GM12878 (cell line): ENCODE data around the gene OTUD3. TPM values are rescaled to one million over a fixed set of nuclear protein-coding genes. Genes with fewer than 3 reads are reported as not detected.

ENCODE experiments used
- ATAC-seq: fragments of 200-7000 bp; cut with Tn5 transposase; 3 replicates; pipeline ENCODE4 v1.9.1; 2020; ENCODE audit warnings: mild to moderate bottlenecking, moderate library complexity
- BruUV-seq: library from RNA; stranded (reverse); fragments of 400-500 nt; replicated peaks from 2 replicates; lab custom pipeline; 2021; lab: Mats Ljungman, UMichigan
- CTCF ChIA-PET: fragments of 300-600 bp; sonication (Branson Sonifier 250); formaldehyde crosslinking; extraction: SDS; loops from one replicate; lab custom pipeline; 2021; ENCODE audit warnings: inconsistent platforms; lab: Yijun Ruan, JAX
- POLR2A ChIA-PET: fragments of 350-600 bp; formaldehyde crosslinking; extraction: SDS; loops from one replicate; lab custom pipeline; 2021; ENCODE audit warnings: inconsistent platforms; lab: Charles Lee
- RAD21 ChIA-PET: fragments of 300-600 bp; sonication (Branson Sonifier 250); formaldehyde crosslinking; loops from one replicate; lab custom pipeline; 2023; ENCODE audit warnings: antibody characterized with exemption; ENCODE audit not compliant: unreplicated experiment; lab: Charles Lee
- SMC1A ChIA-PET: fragments of 300-600 bp; sonication (Branson Sonifier 250); formaldehyde crosslinking; loops from one replicate; lab custom pipeline; 2023; ENCODE audit not compliant: unreplicated experiment, uncharacterized antibody; lab: Charles Lee
- DNase-seq: peaks from one replicate; pipeline ENCODE4 v3.0.0-alpha.2; 2011; ENCODE audit warnings: low read depth, low spot score
- FAIRE-seq: peaks from 3 replicates; lab custom pipeline; 2011; peaks lifted over from hg19 to GRCh38; lab: Jason Lieb, UNC
- H2AFZ ChIP-seq: 2 replicates; pipeline ENCODE4 v1.6.0; 2011; ENCODE audit warnings: low read depth, low read length, control low read depth; ENCODE audit not compliant: control insufficient read depth
- H3K27ac ChIP-seq: 2 replicates; pipeline ENCODE4 v1.5.1; 2011; ENCODE audit warnings: control low read depth; ENCODE audit not compliant: control insufficient read depth, insufficient read depth
- H3K27me3 ChIP-seq, 2 experiments: replicated peaks in 1 of 2; 2 replicates each; pipeline versions ENCODE4 v1.6.0 to v1.6.1; 2011; ENCODE audit warnings: low read length in 1 of 2; ENCODE audit not compliant: control insufficient read depth in 2 of 2, insufficient read depth in 2 of 2
- H3K36me3 ChIP-seq, 2 experiments: 2 replicates each; pipeline ENCODE4 v1.5.1; 2011; ENCODE audit warnings: low read length in 1 of 2; ENCODE audit not compliant: control insufficient read depth in 2 of 2, insufficient read depth in 2 of 2
- H3K4me1 ChIP-seq: 2 replicates; pipeline ENCODE4 v1.6.1; 2011; ENCODE audit warnings: mild to moderate bottlenecking, low read length, moderate library complexity, mixed read lengths; ENCODE audit not compliant: control insufficient read depth, insufficient read depth
- H3K4me2 ChIP-seq: 2 replicates; pipeline ENCODE4 v1.6.0; 2011; ENCODE audit warnings: control low read depth; ENCODE audit not compliant: control insufficient read depth, insufficient read depth
- H3K4me3 ChIP-seq: fragments of 200-600 bp; sonication (generic); 2 replicates; pipeline ENCODE4 v1.5.1; 2016
- H3K79me2 ChIP-seq: 2 replicates; pipeline ENCODE4 v1.6.0; 2011; ENCODE audit warnings: low read length; ENCODE audit not compliant: control insufficient read depth, insufficient read depth
- H3K9ac ChIP-seq: 2 replicates; pipeline ENCODE4 v1.8.0; 2011; ENCODE audit warnings: low read length, control low read depth, mixed read lengths; ENCODE audit not compliant: control insufficient read depth, insufficient read depth
- H3K9me3 ChIP-seq: replicated peaks from 3 replicates; pipeline ENCODE4 v1.5.1; 2011; ENCODE audit warnings: mild to moderate bottlenecking, low read length; ENCODE audit not compliant: control insufficient read depth, insufficient read depth
- H4K20me1 ChIP-seq: 2 replicates; pipeline ENCODE4 v1.6.0; 2011; ENCODE audit not compliant: control insufficient read depth, insufficient read depth
- CEBPZ ChIP-seq: fragments of 150-350 bp; IDR thresholded peaks from 2 replicates; pipeline ENCODE4 v1.6.1; 2016; ENCODE audit warnings: low read depth, low read length
- MEF2A ChIP-seq: IDR thresholded peaks from 2 replicates; pipeline ENCODE4 v1.6.1; 2011; ENCODE audit warnings: low read depth, mild to moderate bottlenecking, low read length, moderate library complexity; ENCODE audit not compliant: insufficient read depth
- NFIC ChIP-seq: IDR thresholded peaks from 2 replicates; pipeline ENCODE4 v1.6.1; 2012; ENCODE audit warnings: low read depth, mild to moderate bottlenecking, inconsistent platforms, low read length, moderate library complexity
- PML ChIP-seq: IDR thresholded peaks from 2 replicates; pipeline ENCODE4 v1.6.1; 2012; ENCODE audit warnings: low read length, inconsistent platforms
- RCOR1 ChIP-seq: conservative IDR thresholded peaks from 2 replicates; pipeline ENCODE4 v1.6.1; 2012; ENCODE audit warnings: low read depth, low read length, improper control_type of control experiment
- SMAD5 ChIP-seq: IDR thresholded peaks from 2 replicates; pipeline ENCODE4 v1.6.1; 2016; ENCODE audit warnings: antibody characterized with exemption, low read depth
- TAF1 ChIP-seq: IDR thresholded peaks from 2 replicates; pipeline ENCODE4 v1.6.1; 2011; ENCODE audit warnings: mild to moderate bottlenecking, low read depth, low read length, borderline replicate concordance
- TCF3 ChIP-seq: IDR thresholded peaks from 2 replicates; pipeline ENCODE4 v1.6.1; 2012; ENCODE audit warnings: low read depth, mild to moderate bottlenecking, low read length, borderline replicate concordance; ENCODE audit not compliant: insufficient read depth
- ZNF217 ChIP-seq: fragments of 450-650 bp; IDR thresholded peaks from 2 replicates; pipeline ENCODE4 v1.6.1; 2017; ENCODE audit warnings: antibody characterized with exemption, mild to moderate bottlenecking
- WGBS: methylation state at CpG from one replicate; pipeline ENCODE4 v1.1.6; 2016; ENCODE audit warnings: low lambda C conversion rate; ENCODE audit not compliant: insufficient replicate concordance, insufficient coverage; ENCODE audit errors: missing lambda C conversion rate; 5-methylcytosine and 5-hydroxymethylcytosine counted together
- in situ Hi-C: fragments of 300-500 bp; cut with MboI; formaldehyde crosslinking; loops from 9 replicates; pipeline ENCODE4 v1.14.3; 2018; ENCODE audit warnings: mixed read lengths
- intact Hi-C: fragments of 100-400 bp; cut with micrococcal nuclease; formaldehyde crosslinking; loops from one replicate; pipeline ENCODE4 v1.14.2; 2022; ENCODE audit not compliant: unreplicated experiment
- polyA plus RNA-seq, 11 experiments: library from polyadenylated mRNA; depleted of rRNA in 4 of 11; unstranded in 6 of 11; stranded (reverse) in 5 of 11; fragments of >200 nt; fragmentation: Nextera tagmentation in 4 of 11; fragmentation: Illumina TruSeq in 1 of 11; extraction: Ambion mirVana in 4 of 11; extraction: Trizol in 1 of 11; gene quantifications; 1 replicate in 1 of 11; 2 replicates in 10 of 11; pipeline versions ENCODE4 v1.2.1 to v1.2.3, GENCODE V29; 2011 to 2016; ENCODE audit warnings: inconsistent platforms in 2 of 11, missing spikeins in 2 of 11, low read depth in 1 of 11
- total RNA-seq, 4 experiments: library from RNA; depleted of rRNA in 3 of 4; stranded (reverse); fragments of >200 nt in 3 of 4; fragmentation: Illumina TruSeq in 1 of 4; extraction: Trizol in 1 of 4; gene quantifications; 2 replicates each; pipeline versions ENCODE4 v1.2.1 to v1.2.3, GENCODE V29; 2013 to 2021

Gene OTUD3
- total and polyA plus RNA-seq, 10 of the 15 experiments (the other 5 are each of a cell fraction or from before 2014, with no cell fraction given), result 0.77 to 8.9 (median 4.8) TPM

GRCh38 chr1:19844731-19845495, 37.3 kb upstream of the OTUD3 start:
- DNase-seq (no peak), ATAC-seq (no peak), FAIRE-seq (no peak)
- WGBS, result 18% methylated on average over 11 of the region's 11 CpGs
- intact Hi-C loops (no loop called here), in situ Hi-C loops (no loop called here)
- POLR2A ChIA-PET, result no interaction called here
- Histone ChIP-seq H4K20me1 (no peaks in the 10 kb centered on the region), H3K36me3 (no peaks in the 10 kb centered on the region), H3K4me3 (no peak overlapping the region), H3K4me1 (no peaks in the 10 kb centered on the region), H3K9me3 (no peaks in the 10 kb centered on the region), H3K79me2 (no peaks in the 10 kb centered on the region), H3K27me3 (no peaks in the 10 kb centered on the region), H3K27ac (no peak overlapping the region), H2AFZ (no peak overlapping the region), H3K4me2 (no peak overlapping the region), H3K9ac (no peak overlapping the region)
- SMC1A ChIA-PET, result no interaction called here
- no TSS peak for BruUV-seq
- CTCF ChIA-PET, result no interaction called here
- no peak for TF ChIP-seq CEBPZ
- TF ChIP-seq TAF1, result no peak
- TF ChIP-seq NFIC, result no peak
- no peak for TF ChIP-seq SMAD5
- no peak for TF ChIP-seq PML
- no peak for TF ChIP-seq RCOR1
- no peak for TF ChIP-seq MEF2A
- no peak for TF ChIP-seq TCF3
- TF ChIP-seq ZNF217, result no peak
- RAD21 ChIA-PET, result no interaction called here
